COR-L47 (cell line): ENCODE data around the gene SMPDL3A.
A peak's percentile ranks its signal among the peaks of the same experiment; 100 is the strongest.
"Not testable (repeated sequence)": the region's sequence is repeated elsewhere in the genome, so short reads cannot be mapped to it uniquely, and the experiment has no call there.

Experiments used
- DNase-seq: peaks from one replicate; lab custom pipeline; 2025; lab: John Stamatoyannopoulos, UW

SMPDL3A gene, protein sequence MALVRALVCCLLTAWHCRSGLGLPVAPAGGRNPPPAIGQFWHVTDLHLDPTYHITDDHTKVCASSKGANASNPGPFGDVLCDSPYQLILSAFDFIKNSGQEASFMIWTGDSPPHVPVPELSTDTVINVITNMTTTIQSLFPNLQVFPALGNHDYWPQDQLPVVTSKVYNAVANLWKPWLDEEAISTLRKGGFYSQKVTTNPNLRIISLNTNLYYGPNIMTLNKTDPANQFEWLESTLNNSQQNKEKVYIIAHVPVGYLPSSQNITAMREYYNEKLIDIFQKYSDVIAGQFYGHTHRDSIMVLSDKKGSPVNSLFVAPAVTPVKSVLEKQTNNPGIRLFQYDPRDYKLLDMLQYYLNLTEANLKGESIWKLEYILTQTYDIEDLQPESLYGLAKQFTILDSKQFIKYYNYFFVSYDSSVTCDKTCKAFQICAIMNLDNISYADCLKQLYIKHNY

GRCh38 chr6:122789182-122790027, at the start of gene SMPDL3A:
SMPDL3A (plus strand) TSS chr6:122789258; CDS start chr6:122789347, 89 bp downstream.
- peak; percentile 52 for DNase-seq

DNA sequence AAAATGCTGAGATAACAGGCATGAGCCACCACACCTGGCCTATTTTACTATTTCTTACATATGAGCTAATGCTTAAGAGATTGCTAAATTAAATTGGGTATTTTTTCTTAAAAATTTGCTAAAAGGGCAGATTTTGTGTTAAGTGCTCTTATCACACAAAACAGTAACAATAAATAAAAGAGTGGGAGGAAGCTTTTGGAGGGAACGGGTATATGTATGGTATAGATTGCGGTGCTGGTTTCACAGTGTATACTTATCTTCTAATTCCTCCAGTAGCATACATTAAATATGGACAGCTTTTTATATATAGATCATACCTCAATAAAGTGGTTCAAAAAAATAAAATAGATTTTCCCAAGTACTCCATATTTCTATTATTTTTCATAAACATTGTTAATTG, 49.0 kb upstream of the SMPDL3A start:
- no peak for DNase-seq

DNA sequence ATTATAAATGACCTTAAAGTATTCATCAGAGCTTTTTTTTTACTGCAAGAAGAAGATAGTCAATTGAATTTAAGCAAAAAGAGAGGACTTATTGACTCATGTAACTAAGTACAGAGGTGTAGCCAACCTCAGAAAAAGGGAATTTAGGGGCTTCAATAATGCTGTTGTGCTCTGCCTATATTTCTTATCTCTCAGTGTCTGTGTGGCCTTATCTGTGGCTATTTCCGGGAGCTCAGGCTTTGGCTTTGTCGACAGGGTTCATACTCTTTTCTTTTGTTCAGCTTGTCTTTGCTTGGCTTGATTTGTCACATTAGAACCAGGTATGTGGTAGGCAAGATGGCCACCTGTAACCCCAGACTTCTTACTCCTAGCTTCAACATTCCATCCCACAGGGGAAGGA, 48.1 kb upstream of the SMPDL3A start:
- no peak for DNase-seq

DNA sequence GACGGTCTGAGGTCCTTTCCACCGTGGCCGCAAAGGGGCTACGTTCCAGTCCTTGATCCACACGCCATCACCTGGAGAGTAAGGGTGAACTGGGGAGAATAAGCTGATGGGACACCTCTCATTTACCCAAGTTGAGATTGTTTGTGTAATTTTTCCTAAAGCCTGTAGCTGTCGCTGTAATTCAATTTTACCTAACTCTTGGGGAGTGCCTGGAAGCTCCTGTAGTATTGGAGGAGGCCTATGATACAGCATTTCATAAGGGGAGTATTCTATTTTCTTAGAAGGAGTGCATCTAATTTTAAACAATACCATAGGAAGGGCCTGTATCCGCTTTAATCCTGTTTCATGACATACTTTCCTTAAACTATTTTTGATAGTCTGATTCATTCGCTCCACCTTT, 44.8 kb upstream of the SMPDL3A start:
- not testable (repeated sequence) for DNase-seq

DNA sequence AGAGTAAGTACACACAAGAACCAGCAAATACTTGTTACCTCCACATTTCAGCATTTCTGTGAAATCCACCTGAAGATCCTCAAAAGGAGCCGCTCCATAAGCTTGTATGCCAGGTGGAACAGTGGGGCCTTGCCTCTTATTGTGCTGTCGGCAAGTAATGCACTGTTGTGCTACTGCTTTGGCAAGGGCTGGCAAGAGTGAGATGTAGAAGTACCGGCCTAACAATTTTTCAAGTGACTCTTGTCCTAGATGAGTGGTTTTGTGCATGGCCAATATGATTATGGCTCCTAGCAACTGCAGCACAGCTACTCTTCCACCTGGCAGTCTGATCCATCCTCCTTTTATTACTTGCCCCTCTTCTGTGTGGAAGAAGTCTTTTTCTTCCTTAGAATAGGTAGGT, 44.2 kb upstream of the SMPDL3A start:
- DNase-seq: not testable (repeated sequence)

DNA sequence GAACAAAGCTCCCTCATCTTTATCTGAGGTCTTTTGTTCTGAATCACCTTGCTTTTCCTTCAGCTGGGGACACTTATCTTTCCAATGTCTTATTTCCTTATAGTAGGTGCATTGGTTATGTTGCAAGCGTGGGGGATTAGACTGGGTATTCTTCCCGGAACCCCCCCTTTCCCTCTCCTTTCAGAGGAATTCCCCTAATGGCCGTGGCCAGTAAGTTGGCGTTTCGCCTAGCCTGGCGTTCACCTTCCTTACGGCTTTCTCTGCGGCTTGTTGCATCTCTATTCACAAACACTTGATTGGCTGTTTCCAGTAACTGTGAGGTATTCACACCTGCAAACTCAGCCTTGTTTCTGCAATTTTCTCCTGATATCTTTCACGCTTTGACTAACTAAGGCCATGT, 42.4 kb upstream of the SMPDL3A start:
- DNase-seq: no peak

DNA sequence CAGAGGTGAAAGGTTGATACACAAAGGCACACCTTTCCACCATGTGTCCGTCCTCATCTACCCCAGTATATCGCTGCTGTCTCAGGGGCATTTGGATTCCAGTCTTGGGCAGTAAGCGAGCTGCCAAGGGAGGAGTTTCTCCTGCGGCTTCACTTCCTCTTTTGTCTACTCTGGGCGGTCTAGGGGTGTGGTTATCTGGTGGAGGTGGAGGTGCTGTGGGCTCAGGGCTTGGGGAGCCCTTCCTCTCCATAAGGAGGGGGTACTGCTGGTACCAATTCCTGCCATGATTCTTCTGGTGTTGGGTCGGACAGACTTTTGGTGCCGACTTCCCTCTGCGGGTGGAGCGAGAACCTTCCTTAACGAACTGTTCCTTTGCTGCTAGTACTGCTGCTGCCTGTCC, 41.5 kb upstream of the SMPDL3A start:
- DNase-seq: no peak

- not testable (repeated sequence) for DNase-seq
Observed at GRCh38 chr6:122748945-122749344, 40.1 kb upstream of the SMPDL3A start.

DNA sequence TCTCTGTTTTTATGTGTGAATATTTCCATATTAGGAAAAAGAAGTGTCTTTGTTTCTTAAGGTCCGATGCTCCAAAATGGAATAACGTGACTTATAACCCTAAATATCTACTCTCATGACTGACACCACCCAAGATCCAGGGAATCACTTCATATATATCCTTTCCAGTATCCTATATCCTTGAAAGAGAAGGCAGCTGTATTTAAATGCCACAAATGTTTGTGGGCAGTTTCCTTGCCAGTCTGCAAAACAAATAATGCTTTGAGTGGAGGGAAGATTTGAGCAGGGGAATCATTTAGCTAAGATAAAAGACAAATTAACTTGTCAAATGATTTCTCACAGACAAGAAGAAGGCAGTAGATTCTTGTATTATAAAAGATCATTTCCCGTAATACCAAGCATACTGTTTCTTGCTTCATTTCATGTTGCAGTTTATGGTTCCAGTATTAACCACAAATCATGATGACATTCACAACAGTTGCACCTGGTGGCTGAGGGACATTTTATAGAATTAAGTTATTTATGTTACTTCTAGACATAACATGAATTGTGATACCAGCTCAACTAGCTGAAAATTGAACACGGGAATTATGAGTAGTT, 39.5 kb upstream of the SMPDL3A start:
- no peak for DNase-seq

DNA sequence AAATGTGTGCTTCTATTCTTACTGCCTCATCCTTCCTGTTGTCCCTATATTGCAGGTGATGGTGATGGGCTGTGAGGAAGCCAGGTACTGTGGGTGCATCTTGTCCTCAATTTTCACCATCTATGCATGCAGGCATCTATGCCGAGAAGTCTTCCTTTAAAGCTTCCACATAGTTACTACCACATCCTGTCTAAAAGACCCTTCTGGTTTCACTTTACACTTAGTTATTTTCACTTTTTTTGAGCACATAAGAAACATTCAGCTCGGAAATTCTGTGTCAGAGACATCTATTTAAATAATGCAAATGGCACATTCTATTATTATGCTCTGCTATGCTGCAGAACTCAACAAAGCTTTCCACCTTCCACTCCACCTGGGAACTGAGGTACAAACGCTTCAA, 37.7 kb upstream of the SMPDL3A start:
- no peak for DNase-seq

DNA sequence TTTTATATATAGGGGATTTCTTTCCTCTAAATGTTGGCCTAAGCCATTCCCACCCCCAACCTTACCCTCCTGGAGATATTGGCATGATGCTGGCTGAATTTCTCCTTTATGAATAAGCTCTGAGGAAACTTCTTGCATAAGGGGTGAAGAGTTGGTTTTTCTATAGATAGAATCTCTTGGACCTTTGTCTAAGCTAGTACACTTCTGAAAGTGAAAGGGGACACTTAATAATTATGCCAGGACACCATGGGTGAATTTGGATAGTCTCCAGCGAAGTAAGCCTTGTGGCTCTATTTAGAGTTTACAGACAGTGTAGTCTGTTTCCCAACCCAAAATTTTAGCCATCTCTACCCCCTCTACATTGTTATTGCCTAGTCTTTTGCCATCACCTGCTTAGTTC, 36.6 kb upstream of the SMPDL3A start:
- DNase-seq: no peak

- no peak for DNase-seq
Observed at GRCh38 chr6:122753000-122753687, 35.9 kb upstream of the SMPDL3A start.

DNA sequence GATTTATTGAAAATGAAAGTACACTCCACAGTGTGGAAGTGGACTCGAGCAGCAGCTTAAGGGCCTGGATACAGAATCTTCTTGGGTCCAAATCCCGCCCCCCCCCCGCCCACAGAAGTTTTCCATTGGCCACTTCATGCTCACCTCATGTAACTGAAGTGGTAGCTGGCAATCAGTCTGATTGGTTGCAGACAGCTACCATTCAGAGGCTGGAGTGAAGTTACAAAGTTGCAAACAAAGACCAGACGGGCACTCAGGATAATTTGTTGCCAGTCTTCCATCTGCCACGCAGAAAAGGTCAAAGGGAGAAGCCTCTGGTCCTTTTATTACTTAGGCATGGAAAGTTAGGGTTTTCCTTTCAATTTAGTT, 35.4 kb upstream of the SMPDL3A start:
- DNase-seq: no peak

DNA sequence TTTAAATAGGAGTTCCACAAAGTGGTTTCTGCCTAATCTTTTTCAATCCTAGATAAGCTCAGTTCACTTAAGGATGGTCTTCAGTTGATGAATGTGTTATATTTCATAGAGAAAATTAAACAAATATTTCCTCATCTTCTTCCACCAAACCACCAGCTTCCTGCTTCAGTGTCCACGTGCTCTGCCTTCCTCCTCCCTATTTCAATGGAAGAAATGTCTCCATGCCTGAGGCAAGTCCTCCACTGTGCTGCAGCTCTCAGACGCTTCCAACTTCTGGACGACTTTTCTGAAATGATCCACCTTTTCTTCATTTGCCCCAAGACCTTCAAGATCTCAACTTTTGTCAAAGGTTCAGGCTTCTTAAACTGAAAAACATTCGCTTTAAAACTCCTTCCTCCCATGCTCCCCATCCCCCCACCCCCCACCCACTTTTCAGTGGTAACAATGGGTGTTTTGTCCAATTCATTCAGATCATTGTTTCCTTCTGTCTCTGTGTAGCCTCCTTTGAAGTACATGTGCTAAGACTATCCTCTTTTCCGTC, 34.8 kb upstream of the SMPDL3A start:
- DNase-seq: no peak

DNA sequence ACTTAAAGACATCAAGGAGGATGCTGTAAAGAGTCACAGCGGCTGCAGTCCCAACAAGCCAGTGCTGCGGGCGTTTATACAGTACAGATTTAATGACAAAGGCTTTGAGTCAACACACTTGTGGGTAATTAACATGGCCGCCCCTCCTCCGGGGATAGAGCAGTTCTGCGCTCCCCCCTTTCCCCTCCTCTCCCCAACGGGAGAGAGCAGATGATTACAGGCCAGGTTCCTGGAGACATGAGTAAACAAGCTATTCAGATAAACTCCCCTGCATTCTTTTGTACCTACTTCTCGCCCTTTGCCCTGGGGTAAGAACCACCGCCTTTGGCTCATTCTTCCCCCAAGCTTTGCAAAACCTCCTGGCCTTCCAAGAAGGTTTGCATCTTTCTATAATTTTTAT, 33.2 kb upstream of the SMPDL3A start:
- DNase-seq: no peak

DNA sequence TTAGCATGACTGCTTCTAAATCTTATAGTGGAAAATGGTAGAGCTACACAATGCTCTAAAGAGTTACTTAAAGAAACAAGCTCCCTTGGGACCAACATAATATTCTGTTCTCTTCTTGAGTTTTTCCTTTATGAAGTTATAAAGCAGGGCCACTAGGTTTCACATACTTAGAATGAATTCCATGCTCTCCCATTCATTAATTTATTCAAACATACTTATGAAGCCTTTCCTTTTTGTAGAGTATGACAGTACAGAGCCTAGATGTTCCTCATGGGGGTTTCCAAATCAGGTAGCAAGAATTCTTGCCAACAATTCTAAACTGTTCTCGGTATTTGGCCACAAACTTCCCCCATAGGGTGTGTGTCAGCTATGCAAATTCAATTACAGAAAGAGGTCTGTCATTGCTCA, 30.1 kb upstream of the SMPDL3A start:
- DNase-seq: no peak

- DNase-seq: no peak
Observed at GRCh38 chr6:122760330-122760729, 28.7 kb upstream of the SMPDL3A start.

GRCh38 chr6:122766256-122766655, 22.8 kb upstream of the SMPDL3A start:
- DNase-seq: no peak

- no peak for DNase-seq
Observed at GRCh38 chr6:122770835-122771601, 18.0 kb upstream of the SMPDL3A start.

DNA sequence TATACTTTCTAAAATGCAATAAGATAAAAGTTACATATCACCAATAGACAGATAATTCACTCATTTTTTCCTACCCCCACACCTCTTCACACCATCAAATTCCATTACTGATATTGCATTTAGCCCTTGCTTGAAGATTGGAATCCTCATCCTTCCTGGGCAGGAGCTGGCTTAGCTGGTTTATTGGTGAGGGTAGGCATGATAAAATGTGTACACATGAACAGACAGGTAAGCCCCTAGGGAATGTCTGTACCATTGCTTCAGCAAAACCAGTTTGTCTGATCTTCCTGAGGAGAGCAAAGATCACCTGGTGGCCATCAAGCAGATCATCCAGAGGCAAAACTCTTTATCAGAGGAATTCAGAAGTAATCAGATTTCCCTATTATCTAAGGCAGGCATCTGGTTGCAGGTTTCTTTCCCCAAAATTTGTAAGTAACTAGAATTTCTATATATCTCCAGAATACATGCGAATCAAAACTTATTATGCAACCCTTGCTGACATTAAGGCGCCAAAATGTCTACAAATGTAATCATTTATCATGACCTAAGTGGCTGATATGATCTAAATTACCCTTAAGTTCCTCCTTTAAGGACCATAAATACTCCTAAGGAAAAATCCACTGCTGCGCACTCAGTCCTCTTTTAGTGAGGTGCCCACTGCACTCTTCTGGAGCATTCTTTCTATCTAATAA, 16.2 kb upstream of the SMPDL3A start:
- DNase-seq: no peak
